Caco-2 (cell line): Measurements from ENCODE around the gene WDR86. TPM values are rescaled to one million over a fixed set of nuclear protein-coding genes. Genes with fewer than 3 reads are reported as not detected.

Source experiments
- BruUV-seq: library from RNA; stranded (reverse); fragments of 400-500 nt; replicated peaks from 2 replicates; lab custom pipeline; 2021; lab: Mats Ljungman, UMichigan
- CTCF ChIA-PET: fragments of 300-600 bp; sonication (Branson Sonifier 250); formaldehyde crosslinking; loops from one replicate; lab custom pipeline; 2022; ENCODE audit warnings: antibody characterized with exemption; lab: Charles Lee
- POLR2A ChIA-PET: fragments of 300-600 bp; sonication (Branson Sonifier 250); formaldehyde crosslinking; loops from one replicate; lab custom pipeline; 2022; ENCODE audit warnings: antibody characterized with exemption; lab: Charles Lee
- DNase-seq, 2 experiments: peaks; one replicate each; pipeline versions ENCODE4 v3.0.0 to v3.0.0-alpha.2; 2020 to 2022
- H3K27me3 ChIP-seq: replicated peaks from 2 replicates; pipeline ENCODE4 v1.6.0; 2011; ENCODE audit warnings: low read length; ENCODE audit not compliant: control insufficient read depth, insufficient read depth
- H3K36me3 ChIP-seq: 2 replicates; pipeline ENCODE4 v1.5.1; 2011; ENCODE audit warnings: low read length; ENCODE audit not compliant: control insufficient read depth, insufficient read depth
- H3K4me1 ChIP-seq: fragments of 250-450 bp; sonication (Bioruptor Pico); 2 replicates; pipeline ENCODE4 v1.5.1; 2020; ENCODE audit warnings: mild to moderate bottlenecking
- H3K4me3 ChIP-seq: 2 replicates; pipeline ENCODE4 v1.5.1; 2011; ENCODE audit warnings: low read depth, mild to moderate bottlenecking, control low read depth, low read length
- H3K9me3 ChIP-seq: fragments of 250-450 bp; sonication (Bioruptor Pico); 2 replicates; pipeline ENCODE4 v1.5.1; 2020; ENCODE audit warnings: mild to moderate bottlenecking, moderate library complexity
- H3K27ac Mint-ChIP-seq: one replicate; pipeline ENCODE4 v1.8.0; 2022; ENCODE audit warnings: mixed read lengths; ENCODE audit not compliant: unreplicated experiment
- H3K27me3 Mint-ChIP-seq: one replicate; pipeline ENCODE4 v1.8.0; 2022; ENCODE audit warnings: mixed read lengths; ENCODE audit not compliant: insufficient read depth, unreplicated experiment
- H3K36me3 Mint-ChIP-seq: one replicate; pipeline ENCODE4 v1.8.0; 2022; ENCODE audit warnings: mild to moderate bottlenecking, mixed read lengths; ENCODE audit not compliant: insufficient read depth, unreplicated experiment
- H3K4me1 Mint-ChIP-seq: one replicate; pipeline ENCODE4 v1.8.0; 2022; ENCODE audit warnings: low read depth, mixed read lengths; ENCODE audit not compliant: unreplicated experiment
- H3K4me3 Mint-ChIP-seq: one replicate; pipeline ENCODE4 v1.8.0; 2022; ENCODE audit warnings: mild to moderate bottlenecking, moderate library complexity, mixed read lengths; ENCODE audit not compliant: unreplicated experiment
- H3K9me3 Mint-ChIP-seq: one replicate; pipeline ENCODE4 v1.8.0; 2022; ENCODE audit warnings: mixed read lengths; ENCODE audit not compliant: unreplicated experiment
- CTCF ChIP-seq, 2 experiments: fragments of 200-600 bp in 1 of 2; IDR thresholded peaks; 1 replicate in 1 of 2; 2 replicates in 1 of 2; pipeline versions ENCODE4 v1.5.1 to v1.8.0; 2011 to 2022; ENCODE audit warnings: antibody characterized with exemption in 1 of 2, control low read depth in 1 of 2, inconsistent platforms in 1 of 2, low read depth in 1 of 2, low read length in 1 of 2, mild to moderate bottlenecking in 1 of 2, moderate library complexity in 1 of 2; ENCODE audit not compliant: insufficient read depth in 1 of 2, severe bottlenecking in 1 of 2, unreplicated experiment in 1 of 2
- intact Hi-C: fragments of 100-400 bp; cut with micrococcal nuclease; formaldehyde crosslinking; loops from one replicate; pipeline ENCODE4 v1.10.0; 2022; ENCODE audit not compliant: unreplicated experiment
- microRNA-seq: library from miRNA; unstranded; fragments of <30 nt; microRNA quantifications from one replicate; pipeline ENCODE4 v1.2.0, GENCODE V29; 2022
- total RNA-seq: library from RNA; stranded (reverse); gene quantifications from 2 replicates; pipeline ENCODE4 v1.2.3, GENCODE V29; 2022

WDR86 gene
- total RNA-seq, 1 experiment from 2014 or later, result 0.52 TPM

GRCh38 chr7:151336027-151336708, 73.7 kb downstream of the WDR86 start:
- no peak for DNase-seq
- no peaks in the 10 kb centered on the region for H3K4me1 Mint-ChIP-seq
- H3K36me3 ChIP-seq, result no peaks in the 10 kb centered on the region
- intact Hi-C loops, result no loop called here
- peaks cover 3% of the 10 kb centered on the region; the same call in 1 of the 2 replicates for H3K9me3 ChIP-seq
- no peak overlapping the region for H3K4me3 Mint-ChIP-seq
- H3K27ac Mint-ChIP-seq, result no peak overlapping the region
- H3K4me3 ChIP-seq, result no peak overlapping the region
- BruUV-seq, result no TSS peak
- CTCF ChIA-PET, result interaction anchor here (0.6 kb wide), 1 partner anchor 21 kb away, joined by 3 read pairs; no protein-coding TSS in a partner anchor
- no peaks in the 10 kb centered on the region for H3K4me1 ChIP-seq
- no peaks in the 10 kb centered on the region for H3K9me3 Mint-ChIP-seq
- no peaks in the 10 kb centered on the region for H3K27me3 Mint-ChIP-seq
- H3K36me3 Mint-ChIP-seq, result peaks cover 4% of the 10 kb centered on the region
- no peak for TF ChIP-seq CTCF (IDR thresholded peaks at IDR 0.05; ENCODE audit: insufficient read depth in 1 of 2, low read depth in 1 of 2, low read length in 1 of 2, severe bottlenecking in 1 of 2, unreplicated experiment in 1 of 2)
- POLR2A ChIA-PET, result no interaction called here
- H3K27me3 ChIP-seq, result no peaks in the 10 kb centered on the region; the same call in 1 of the 2 replicates

GRCh38 chr7:151334628-151335027, 75.2 kb downstream of the WDR86 start:
- DNase-seq, result no peak
- Mint-ChIP-seq H3K4me1 (no peaks in the 10 kb centered on the region), H3K36me3 (no peaks in the 10 kb centered on the region), H3K9me3 (no peaks in the 10 kb centered on the region), H3K27ac (no peak overlapping the region), H3K4me3 (no peak overlapping the region), H3K27me3 (no peaks in the 10 kb centered on the region)
- ChIA-PET CTCF (no interaction called here), POLR2A (no interaction called here)
- peaks cover 4% of the 10 kb centered on the region; the same call in 1 of the 2 replicates for H3K9me3 ChIP-seq
- intact Hi-C loops, result no loop called here
- no peaks in the 10 kb centered on the region; the same call in 1 of the 2 replicates for H3K27me3 ChIP-seq
- no peak for TF ChIP-seq CTCF (IDR thresholded peaks at IDR 0.05; ENCODE audit: insufficient read depth in 1 of 2, low read depth in 1 of 2, low read length in 1 of 2, severe bottlenecking in 1 of 2, unreplicated experiment in 1 of 2)
- no TSS peak for BruUV-seq
- no peaks in the 10 kb centered on the region for H3K4me1 ChIP-seq
- no peak overlapping the region for H3K4me3 ChIP-seq
- H3K36me3 ChIP-seq, result no peaks in the 10 kb centered on the region

Small RNA genes lying within 50 kb of the gene (microRNA-seq; reads per million reads assigned to microRNA genes)
- not detected for gene MIR3907

Other genes with a start within 250 kb of the WDR86 start
- not detected in 2 replicates for gene GBX1, start 242.3 kb downstream of the WDR86 start, total RNA-seq
- not detected in 2 replicates for gene ASB10, start 222.8 kb downstream of the WDR86 start, total RNA-seq
- gene H2BK1, start 199.6 kb downstream of the WDR86 start, total RNA-seq, result not detected in 2 replicates
- gene ABCF2, start 182.8 kb downstream of the WDR86 start, total RNA-seq, result 50.8 and 57.8 TPM in 2 replicates
- 30.9 and 34.0 TPM in 2 replicates for gene CHPF2, start 177.6 kb downstream of the WDR86 start, total RNA-seq
- 20.2 and 27.8 TPM in 2 replicates for gene SMARCD3, start 161.3 kb downstream of the WDR86 start, total RNA-seq
- gene NUB1, start 68.2 kb downstream of the WDR86 start, total RNA-seq, result 51.6 and 54.6 TPM in 2 replicates
- not detected in 2 replicates for gene CRYGN, start 30.1 kb upstream of the WDR86 start, total RNA-seq
- gene RHEB, start 109.9 kb upstream of the WDR86 start, total RNA-seq, result 156 and 159 TPM in 2 replicates